Progenitor cell of endocrine pancreas (in vitro differentiated cells): ENCODE data around the gene ZNF273. TPM values are rescaled to one million over a fixed set of nuclear protein-coding genes. Genes with fewer than 3 reads are reported as not detected.
"Not testable (repeated sequence)": the region's sequence is repeated elsewhere in the genome, so short reads cannot be mapped to it uniquely, and the experiment has no call there.

Experiments
- DNase-seq: peaks from one replicate; pipeline ENCODE4 v3.0.0; 2021; ENCODE audit warnings: low spot score; ENCODE audit not compliant: unreplicated experiment
- H3K27ac Mint-ChIP-seq: 2 replicates; pipeline ENCODE4 v1.8.0; 2021; ENCODE audit warnings: mild to moderate bottlenecking, moderate library complexity, mixed read lengths
- H3K27me3 Mint-ChIP-seq: 2 replicates; pipeline ENCODE4 v1.8.0; 2021; ENCODE audit warnings: mixed read lengths
- H3K36me3 Mint-ChIP-seq: 2 replicates; pipeline ENCODE4 v1.8.0; 2022; ENCODE audit warnings: mixed read lengths; ENCODE audit not compliant: insufficient read depth
- H3K4me1 Mint-ChIP-seq: 2 replicates; pipeline ENCODE4 v1.8.0; 2021; ENCODE audit warnings: low read depth, mixed read lengths
- H3K4me3 Mint-ChIP-seq: 2 replicates; pipeline ENCODE4 v1.8.0; 2021; ENCODE audit warnings: low read depth, mild to moderate bottlenecking, moderate library complexity, mixed read lengths
- H3K9me3 Mint-ChIP-seq: 2 replicates; pipeline ENCODE4 v1.8.0; 2021; ENCODE audit warnings: low read depth, mixed read lengths
- CTCF ChIP-seq: fragments of 200-600 bp; sonication (generic); IDR thresholded peaks from one replicate; pipeline ENCODE4 v1.5.0; 2021; ENCODE audit warnings: antibody characterized with exemption, mild to moderate bottlenecking; ENCODE audit not compliant: unreplicated experiment
- total RNA-seq: library from RNA; stranded (reverse); gene quantifications from 2 replicates; pipeline ENCODE4 v1.2.1, GENCODE V29; 2021

ZNF273 gene
- total RNA-seq, 1 donor from 2014 or later, result 13.7 TPM

DNA sequence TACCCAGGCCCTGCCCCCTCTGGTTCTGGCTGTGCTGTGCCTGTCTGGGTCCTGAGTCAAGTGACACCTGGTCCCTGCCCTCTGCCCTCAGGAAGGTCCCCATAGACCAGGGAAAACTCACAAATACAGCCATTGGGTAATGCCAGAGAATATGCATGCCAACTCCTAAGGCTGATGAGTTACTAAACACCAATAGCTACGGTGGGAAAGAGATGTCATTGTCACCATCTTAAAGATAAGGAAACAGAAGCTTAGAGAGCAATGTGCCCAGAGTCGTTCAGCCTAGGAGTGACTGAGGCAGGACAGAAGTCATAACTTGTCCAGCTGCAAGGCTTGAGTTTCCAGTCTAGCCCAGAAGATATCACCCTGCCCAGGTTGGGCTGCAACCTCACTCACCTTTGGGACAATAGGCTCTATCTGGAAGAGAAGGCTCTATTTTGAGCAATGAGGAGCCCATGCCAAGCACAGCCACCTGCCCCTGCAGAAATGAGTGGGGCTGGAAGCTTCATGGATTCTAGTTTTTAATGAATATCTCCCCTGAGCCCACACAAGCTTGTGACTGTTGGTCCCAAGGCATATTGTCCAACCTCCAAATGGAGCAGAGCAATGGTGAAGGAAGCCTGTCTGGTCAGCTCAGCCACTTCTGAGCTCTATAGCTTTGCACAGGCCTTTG is 42.6 kb downstream of the ZNF273 start:
- Mint-ChIP-seq H3K27me3 (peaks cover 38% of the 10 kb centered on the region), H3K4me3 (no peak overlapping the region), H3K27ac (no peak overlapping the region), H3K4me1 (no peaks in the 10 kb centered on the region), H3K9me3 (no peaks in the 10 kb centered on the region), H3K36me3 (no peaks in the 10 kb centered on the region)
- no peak for DNase-seq
- TF ChIP-seq CTCF, result no peak

DNA sequence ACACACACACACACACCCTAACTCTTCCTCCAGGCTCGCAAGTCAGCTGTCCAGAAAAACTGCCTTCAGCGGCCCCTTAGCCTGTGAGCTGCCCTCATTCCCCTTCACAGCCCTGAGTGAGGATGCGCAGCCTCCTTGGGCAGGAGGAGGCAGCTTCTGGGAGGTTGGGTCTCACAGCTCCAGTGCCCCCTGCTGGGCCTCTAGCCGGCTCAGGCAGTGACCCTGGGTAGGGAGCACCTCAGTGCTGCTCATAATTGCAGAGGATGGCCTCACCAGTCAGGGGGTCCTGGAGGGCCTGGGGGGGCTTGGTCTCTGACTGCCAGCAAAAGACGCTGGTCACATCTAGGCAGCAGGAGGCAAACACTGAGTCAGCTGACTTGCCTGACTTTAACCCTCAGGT is 43.7 kb downstream of the ZNF273 start:
- no peaks in the 10 kb centered on the region for H3K9me3 Mint-ChIP-seq
- no peak for DNase-seq
- no peaks in the 10 kb centered on the region for H3K36me3 Mint-ChIP-seq
- peak overlapping the region; percentile 52 for H3K4me3 Mint-ChIP-seq
- peak; percentile 44 for TF ChIP-seq CTCF
- no peaks in the 10 kb centered on the region for H3K4me1 Mint-ChIP-seq
- peaks cover 38% of the 10 kb centered on the region for H3K27me3 Mint-ChIP-seq
- no peak overlapping the region for H3K27ac Mint-ChIP-seq

DNA sequence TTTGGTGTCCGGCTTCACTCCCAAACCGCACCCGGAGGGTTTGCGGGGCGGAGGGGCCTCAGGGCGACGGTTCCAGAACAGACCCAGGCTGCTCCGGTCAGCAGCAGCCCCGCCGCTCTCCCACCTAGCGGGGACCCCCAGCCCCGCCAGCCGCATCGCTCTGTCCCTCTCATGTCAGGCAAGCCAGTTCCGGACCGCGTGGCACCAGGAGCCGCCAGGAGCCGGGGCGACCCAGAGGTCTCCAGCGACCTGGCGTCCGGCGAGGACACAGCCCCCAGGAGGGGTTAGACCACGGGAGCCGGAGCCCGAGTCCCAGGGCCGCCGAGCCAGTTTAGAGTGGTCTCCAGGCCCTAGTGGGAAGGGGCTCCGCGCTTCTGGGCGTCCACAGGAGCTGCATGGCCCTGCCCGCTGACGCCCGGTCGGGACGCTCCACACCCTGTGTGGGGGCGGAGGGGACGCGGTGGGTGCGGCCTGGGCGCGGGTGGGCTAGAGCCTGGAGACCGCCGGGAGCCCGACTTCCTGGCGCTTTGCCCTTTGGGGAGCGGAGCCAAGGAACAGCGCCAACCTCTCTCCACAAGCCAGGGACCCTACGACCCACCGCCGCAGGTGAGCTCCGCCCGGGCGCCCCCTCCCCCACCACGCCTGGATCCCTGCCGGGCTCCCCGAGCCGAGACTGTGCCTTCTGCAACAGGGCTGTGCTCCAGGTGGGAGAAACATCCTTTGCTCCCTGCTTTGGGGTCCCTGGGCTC is 44.4 kb downstream of the ZNF273 start:
- peak; percentile 20 for DNase-seq
- H3K27me3 Mint-ChIP-seq, result peaks cover 38% of the 10 kb centered on the region
- H3K9me3 Mint-ChIP-seq, result no peaks in the 10 kb centered on the region
- no peak for TF ChIP-seq CTCF
- H3K4me1 Mint-ChIP-seq, result no peaks in the 10 kb centered on the region
- peak overlapping the region; percentile 51 for H3K4me3 Mint-ChIP-seq
- no peaks in the 10 kb centered on the region for H3K36me3 Mint-ChIP-seq
- no peak overlapping the region for H3K27ac Mint-ChIP-seq

GRCh38 chr7:64948774-64949173 is 45.7 kb downstream of the ZNF273 start:
- H3K4me3 Mint-ChIP-seq, H3K36me3 Mint-ChIP-seq, H3K9me3 Mint-ChIP-seq, H3K27ac Mint-ChIP-seq, H3K4me1 Mint-ChIP-seq, DNase-seq: not testable (repeated sequence)
- peaks cover 38% of the 10 kb centered on the region for H3K27me3 Mint-ChIP-seq

DNA sequence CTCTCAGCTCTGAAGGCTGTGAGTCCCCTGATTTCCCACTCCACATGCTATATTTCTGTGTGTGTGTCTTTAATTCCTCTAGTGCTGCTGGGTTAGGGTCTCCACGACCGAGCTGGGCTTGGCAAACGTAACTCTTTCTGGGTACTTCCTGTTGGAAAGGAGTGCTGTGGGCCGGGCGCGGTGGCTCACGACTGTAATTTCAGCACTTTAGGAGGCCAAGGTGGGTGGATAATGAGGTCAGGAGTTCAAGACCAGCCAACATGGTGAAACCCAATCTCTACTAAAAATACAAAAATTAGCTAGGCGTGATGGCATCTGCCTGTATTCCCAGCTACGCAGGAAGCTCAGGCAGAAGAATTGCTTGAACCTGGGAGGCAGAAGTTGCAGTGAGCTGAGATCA is 47.6 kb downstream of the ZNF273 start:
- not testable (repeated sequence) for H3K9me3 Mint-ChIP-seq, H3K27ac Mint-ChIP-seq, H3K4me1 Mint-ChIP-seq, H3K36me3 Mint-ChIP-seq, H3K4me3 Mint-ChIP-seq, DNase-seq
- H3K27me3 Mint-ChIP-seq, result peaks cover 35% of the 10 kb centered on the region

- no peak for DNase-seq
- peaks cover 28% of the 10 kb centered on the region for H3K27me3 Mint-ChIP-seq
- H3K36me3 Mint-ChIP-seq, result peaks cover 1% of the 10 kb centered on the region
- H3K27ac Mint-ChIP-seq, result no peak overlapping the region
- peak; percentile 77 for TF ChIP-seq CTCF
- no peaks in the 10 kb centered on the region for H3K4me1 Mint-ChIP-seq
- no peak overlapping the region for H3K4me3 Mint-ChIP-seq
- H3K9me3 Mint-ChIP-seq, result peaks cover 2% of the 10 kb centered on the region
Measured at GRCh38 chr7:64951250-64951848, 48.3 kb downstream of the ZNF273 start.
